Mononuclear cell (primary cell): ENCODE measurements around the gene NPIPA1. TPM values are rescaled to one million over a fixed set of nuclear protein-coding genes. Genes with fewer than 3 reads are reported as not detected.
"Not testable (repeated sequence)": the region's sequence is repeated elsewhere in the genome, so short reads cannot be mapped to it uniquely, and the experiment has no call there.

Experiments
- H3K27me3 ChIP-seq: 2 replicates; pipeline ENCODE4 v1.6.0; 2011; ENCODE audit warnings: low read length, control low read depth; ENCODE audit not compliant: insufficient read depth
- H3K4me1 ChIP-seq: 2 replicates; pipeline ENCODE4 v1.5.1; 2011; ENCODE audit warnings: mild to moderate bottlenecking, low read length, control low read depth; ENCODE audit not compliant: insufficient read depth
- H3K4me3 ChIP-seq: 2 replicates; pipeline ENCODE4 v1.5.1; 2011; ENCODE audit warnings: mild to moderate bottlenecking, low read length, moderate library complexity
- H3K9me3 ChIP-seq: 2 replicates; pipeline ENCODE4 v1.5.1; 2011; ENCODE audit warnings: low read depth, mild to moderate bottlenecking, control low read depth, low read length
- total RNA-seq: library from RNA; depleted of rRNA; stranded (reverse); fragments of >200 nt; gene quantifications from one replicate; pipeline ENCODE4 v1.2.3, GENCODE V29; 2012

Gene NPIPA1
- total RNA-seq, 1 donor: 17.9 TPM

DNA sequence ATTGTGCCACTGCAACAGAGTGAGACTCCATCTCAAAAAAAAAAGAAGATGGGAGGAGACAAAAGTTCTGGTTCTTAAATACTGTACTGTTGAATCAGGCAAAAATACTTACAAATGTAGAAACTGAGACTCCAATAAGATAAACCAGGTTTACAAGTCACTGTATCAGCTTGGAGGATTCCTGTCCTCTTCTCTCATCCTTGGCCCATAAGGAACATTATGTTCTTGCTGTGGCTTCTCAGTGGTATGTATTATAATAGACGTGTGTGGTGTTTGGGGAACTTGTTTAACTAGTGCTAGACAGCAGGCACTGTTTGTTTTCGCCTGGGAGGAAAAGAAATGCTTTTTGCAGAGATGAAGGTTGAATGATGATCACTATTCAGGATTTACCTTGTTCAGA lies 45.3 kb downstream of the NPIPA1 start:
- H3K4me1 ChIP-seq, H3K4me3 ChIP-seq, H3K27me3 ChIP-seq: not testable (repeated sequence)

DNA sequence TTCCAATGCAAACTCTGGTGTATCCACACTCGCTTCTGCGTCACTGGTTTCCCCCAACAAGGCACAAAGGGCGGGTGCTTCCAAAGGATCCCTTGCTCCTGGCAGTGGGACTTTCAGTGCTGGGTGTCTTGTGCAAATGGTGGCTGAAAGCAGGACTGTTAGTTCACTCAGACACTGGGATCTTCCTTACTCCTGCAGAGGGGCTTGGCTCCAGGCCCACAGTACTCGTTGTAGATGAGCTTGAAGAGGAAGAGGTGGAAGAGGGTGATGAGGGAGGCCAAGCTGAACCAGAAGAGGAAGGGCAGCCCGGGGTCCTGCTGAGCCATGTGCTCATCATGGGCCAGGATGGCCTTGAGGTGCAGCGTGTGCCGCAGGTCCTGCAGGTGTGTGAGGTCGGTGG lies 50.8 kb downstream of the NPIPA1 start:
- not testable (repeated sequence) for H3K27me3 ChIP-seq, H3K4me1 ChIP-seq, H3K4me3 ChIP-seq, H3K9me3 ChIP-seq

More for the DNA sequence above, 45.3 kb downstream of the NPIPA1 start:
- not testable (repeated sequence) for H3K9me3 ChIP-seq

DNA sequence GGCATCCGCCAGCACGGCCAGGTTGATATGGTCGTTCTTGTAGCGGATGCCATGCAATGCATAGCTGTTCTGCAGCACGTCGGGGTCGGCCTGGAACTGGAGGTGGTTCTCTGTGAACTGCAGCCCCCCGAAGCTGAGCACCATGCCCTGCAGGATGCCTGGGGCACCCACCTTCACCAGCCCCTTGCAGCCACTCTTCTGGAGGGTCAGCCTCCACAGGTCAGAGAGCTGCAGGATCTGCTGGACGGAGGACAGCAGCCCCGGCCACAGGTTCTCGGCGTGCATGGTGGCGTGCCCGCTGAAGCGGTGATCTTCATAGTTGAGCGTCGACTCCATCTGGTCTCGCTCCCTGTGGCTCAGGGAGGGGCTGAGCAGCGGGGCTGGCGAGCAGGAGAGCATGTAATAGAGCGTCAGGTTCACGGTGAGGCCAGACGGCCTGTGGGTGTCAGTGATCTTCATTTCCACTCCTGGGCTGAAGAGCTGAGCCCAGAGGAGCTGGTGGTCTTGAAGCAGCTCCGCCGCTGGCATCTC lies 51.5 kb downstream of the NPIPA1 start:
- H3K4me3 ChIP-seq, H3K4me1 ChIP-seq, H3K9me3 ChIP-seq, H3K27me3 ChIP-seq: not testable (repeated sequence)

- not testable (repeated sequence) for H3K4me1 ChIP-seq, H3K4me3 ChIP-seq, H3K9me3 ChIP-seq, H3K27me3 ChIP-seq
These were observed 52.3 kb downstream of the NPIPA1 start for GRCh38 chr16:14989291-14990281.

GRCh38 chr16:14993277-14994151 lies 56.3 kb downstream of the NPIPA1 start:
- H3K9me3 ChIP-seq, H3K4me1 ChIP-seq, H3K27me3 ChIP-seq, H3K4me3 ChIP-seq: not testable (repeated sequence)

- not testable (repeated sequence) for H3K9me3 ChIP-seq, H3K4me3 ChIP-seq, H3K4me1 ChIP-seq, H3K27me3 ChIP-seq
These were observed 59.5 kb downstream of the NPIPA1 start for GRCh38 chr16:14996702-14997101.

DNA sequence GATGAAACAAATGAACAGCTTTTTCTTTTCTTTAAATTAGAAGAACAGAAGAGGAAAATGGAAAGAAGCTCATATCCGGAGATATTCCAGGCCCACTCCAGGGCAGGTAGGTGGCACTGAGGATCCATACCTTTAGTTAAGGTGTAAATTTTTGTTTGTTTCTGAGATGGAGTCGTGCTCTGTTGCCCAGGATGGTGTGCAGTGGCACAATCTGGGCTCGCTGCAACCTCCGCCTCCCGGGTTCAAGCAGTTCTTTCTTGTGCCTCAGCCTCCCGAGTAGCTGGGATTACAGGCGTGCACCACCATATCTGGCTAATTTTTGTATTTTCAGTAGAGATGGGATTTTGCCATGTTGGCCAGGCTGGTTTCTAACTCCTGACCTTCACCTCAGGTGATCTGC lies 61.1 kb downstream of the NPIPA1 start:
- H3K9me3 ChIP-seq, H3K27me3 ChIP-seq, H3K4me3 ChIP-seq, H3K4me1 ChIP-seq: not testable (repeated sequence)

- H3K9me3 ChIP-seq, H3K4me1 ChIP-seq, H3K4me3 ChIP-seq, H3K27me3 ChIP-seq: not testable (repeated sequence)
These were observed 62.6 kb downstream of the NPIPA1 start for GRCh38 chr16:14999845-15000244.

Other genes starting within 250 kb of the NPIPA1 start
- not detected for gene PLA2G10, start 243.1 kb upstream of the NPIPA1 start, total RNA-seq
- not detected for gene NPIPA3, start 234.0 kb upstream of the NPIPA1 start, total RNA-seq
- 0.21 TPM for gene NPIPA2, start 194.9 kb upstream of the NPIPA1 start, total RNA-seq
- gene NOMO1, start 103.7 kb upstream of the NPIPA1 start, total RNA-seq: 16.4 TPM
- gene PDXDC1, start 37.6 kb downstream of the NPIPA1 start, total RNA-seq: 101 TPM
- 40.7 TPM for gene NTAN1, start 118.6 kb downstream of the NPIPA1 start, total RNA-seq
- gene RRN3, start 156.8 kb downstream of the NPIPA1 start, total RNA-seq: 37.9 TPM